Heart right ventricle (tissue), 16 donors: Measurements from ENCODE around the gene PCDHGA10. TPM values are rescaled to one million over a fixed set of nuclear protein-coding genes. Genes with fewer than 3 reads are reported as not detected.
"Not testable (repeated sequence)": the region's sequence is repeated elsewhere in the genome, so short reads cannot be mapped to it uniquely, and the experiment has no call there.

Experiments used
- ATAC-seq, 8 donors: fragments of 200-7000 bp; cut with Tn5 transposase; one replicate each; pipeline ENCODE4 v1.9.1; 2020; ENCODE audit warnings: mild to moderate bottlenecking in 8 of 8, moderate library complexity in 8 of 8, moderate number of reproducible peaks in 1 of 8
- DNase-seq, 2 donors: peaks; one replicate each; pipeline ENCODE4 v3.0.0-alpha.2; 2020
- H3K27ac ChIP-seq, 10 donors: fragments of 200-600 bp; sonication (generic) in 2 of 10; one replicate each; pipeline versions ENCODE4 v1.5.0 to v1.8.0; 2020 to 2022; ENCODE audit warnings: mild to moderate bottlenecking in 3 of 10
- H3K27me3 ChIP-seq, 7 donors: fragments of 200-600 bp; one replicate each; pipeline ENCODE4 v1.8.0; 2021 to 2022; ENCODE audit warnings: mild to moderate bottlenecking in 2 of 7
- H3K36me3 ChIP-seq, 9 donors: fragments of 200-600 bp; sonication (generic) in 1 of 9; one replicate each; pipeline versions ENCODE4 v1.5.0 to v1.8.0; 2020 to 2022; ENCODE audit warnings: mild to moderate bottlenecking in 2 of 9
- H3K4me1 ChIP-seq, 9 donors: fragments of 200-600 bp; sonication (generic) in 1 of 9; one replicate each; pipeline versions ENCODE4 v1.5.0 to v1.8.0; 2020 to 2022; ENCODE audit warnings: mild to moderate bottlenecking in 4 of 9
- H3K4me3 ChIP-seq, 10 donors: fragments of 200-600 bp; sonication (generic) in 2 of 10; one replicate each; pipeline versions ENCODE4 v1.5.0 to v1.8.0; 2020 to 2022; ENCODE audit warnings: mild to moderate bottlenecking in 7 of 10, moderate library complexity in 2 of 10
- H3K9me3 ChIP-seq, 11 donors: fragments of 200-600 bp in 10 of 11; sonication (generic) in 2 of 11; one replicate each; pipeline versions ENCODE4 v1.5.0 to v1.8.0; 2013 to 2022; ENCODE audit warnings: mild to moderate bottlenecking in 2 of 11, control low read depth in 1 of 11, moderate library complexity in 1 of 11
- WGBS, 2 donors: extraction: QIAGEN DNeasy Blood & Tissue Kit; methylation state at CpG; one replicate each; pipeline ENCODE4 v1.1.7; 2013; ENCODE audit warnings: inconsistent platforms in 1 of 2; 5-methylcytosine and 5-hydroxymethylcytosine counted together
- intact Hi-C, 10 donors: fragments of 100-400 bp; cut with DNase I; formaldehyde crosslinking; loops; one replicate each; pipeline versions ENCODE4 v1.11.1 to v1.14.2; 2022
- polyA plus RNA-seq, 2 donors: library from polyadenylated mRNA; stranded (reverse); fragments of 200-250 nt; gene quantifications; one replicate each; pipeline ENCODE4 v1.2.3, GENCODE V29; 2013
- total RNA-seq, 10 donors: library from RNA; stranded (reverse); fragmentation: NEBNext Ultra II Directional in 3 of 10; extraction: Animal tissue kit (Norgen Biotek cat#: 25700) in 3 of 10; gene quantifications; one replicate each; pipeline versions ENCODE4 v1.2.1 to v1.2.4, GENCODE V29; 2021 to 2023
- TF ChIP-seq, protein P1 (sequence below), 9 donors: fragments of 200-600 bp; sonication (generic) in 2 of 9; IDR thresholded peaks; one replicate each; pipeline versions ENCODE4 v1.5.0 to v1.8.0; 2021 to 2022; ENCODE audit warnings: antibody characterized with exemption in 9 of 9, mild to moderate bottlenecking in 5 of 9, moderate library complexity in 1 of 9
- donor health status: Arrhythmogenic right ventricular cardiomyopathy.
- donor health status: ischemic (EF 13 %, LVEDD 7.1; RV severe dilation, severe dysfunction).
- donor health status: healthy with polysubstance abuse.
- donor health status: DM: no; HTN: yes; CAD: no.
- donor health status: DM: no; HTN: no; CAD: no.
- donor health status: ischemic (EF 25% LVEDD 6.9; RV normal size, moderate dysfunction).
- donor health status: ischemic (EF 25% LVEDD 5.7; RV mildly dilated, moderate dysfunction).
- donor health status: healthy.
- donor health status: DM: yes; HTN: yes; CAD: no.
- donor health status: Ischemic cardiomyopathy.
- donor health status: ischemic (EF 35%, LVEDD 5.7; RV mildly dilated, moderate dysfunction).
- donor health status: nonischemic (EF 11% LVEDD 7.7; RV severe dilation, severe dysfunction).
- donor health status: DM: yes; HTN: yes; CAD: no.
- donor health status: PGD.
- donor health status: ischemic (EF 29% LVEDD 5.4; RV normal size, mild dysfunction).
- donor health status: nonischemic (EF 23%, LVEDD 6.1; RV moderate dilation, normal function).

PCDHGA10 gene
- total and polyA plus RNA-seq, 12 donors: 0.52 to 7.8 (median 6.3) TPM

DNA sequence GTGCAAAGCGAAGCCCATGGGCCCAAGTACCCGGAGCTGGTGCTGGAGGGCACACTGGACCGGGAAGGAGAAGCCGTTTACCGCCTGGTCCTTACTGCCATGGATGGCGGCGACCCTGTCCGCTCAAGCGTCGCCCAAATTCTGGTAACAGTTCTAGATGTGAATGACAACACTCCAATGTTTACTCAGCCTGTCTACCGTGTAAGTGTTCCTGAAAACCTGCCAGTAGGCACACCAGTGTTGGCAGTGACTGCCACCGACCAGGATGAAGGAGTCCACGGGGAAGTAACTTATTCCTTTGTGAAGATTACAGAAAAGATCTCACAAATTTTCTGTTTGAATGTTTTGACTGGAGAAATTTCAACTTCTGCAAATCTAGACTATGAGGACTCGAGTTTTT is 38.2 kb upstream of the PCDHGA10 start:
- ATAC-seq (peak in 6 of 8 donors; percentile 18 to 70 (median 36)), DNase-seq (no peak)
- TF ChIP-seq, protein P1, sequence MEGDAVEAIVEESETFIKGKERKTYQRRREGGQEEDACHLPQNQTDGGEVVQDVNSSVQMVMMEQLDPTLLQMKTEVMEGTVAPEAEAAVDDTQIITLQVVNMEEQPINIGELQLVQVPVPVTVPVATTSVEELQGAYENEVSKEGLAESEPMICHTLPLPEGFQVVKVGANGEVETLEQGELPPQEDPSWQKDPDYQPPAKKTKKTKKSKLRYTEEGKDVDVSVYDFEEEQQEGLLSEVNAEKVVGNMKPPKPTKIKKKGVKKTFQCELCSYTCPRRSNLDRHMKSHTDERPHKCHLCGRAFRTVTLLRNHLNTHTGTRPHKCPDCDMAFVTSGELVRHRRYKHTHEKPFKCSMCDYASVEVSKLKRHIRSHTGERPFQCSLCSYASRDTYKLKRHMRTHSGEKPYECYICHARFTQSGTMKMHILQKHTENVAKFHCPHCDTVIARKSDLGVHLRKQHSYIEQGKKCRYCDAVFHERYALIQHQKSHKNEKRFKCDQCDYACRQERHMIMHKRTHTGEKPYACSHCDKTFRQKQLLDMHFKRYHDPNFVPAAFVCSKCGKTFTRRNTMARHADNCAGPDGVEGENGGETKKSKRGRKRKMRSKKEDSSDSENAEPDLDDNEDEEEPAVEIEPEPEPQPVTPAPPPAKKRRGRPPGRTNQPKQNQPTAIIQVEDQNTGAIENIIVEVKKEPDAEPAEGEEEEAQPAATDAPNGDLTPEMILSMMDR (IDR thresholded peaks at IDR 0.05): no peak
- Histone ChIP-seq H3K27me3 (peaks cover 0 to 50% (median 0%) of the 10 kb centered on the region in 7 donors), H3K9me3 (peaks cover 0 to 99% (median 58%) of the 10 kb centered on the region in 11 donors), H3K4me3 (peak overlapping the region in 1 of 10 donors; percentile 25), H3K4me1 (peaks cover 0 to 37% (median 0%) of the 10 kb centered on the region in 9 donors), H3K27ac (no peak overlapping the region), H3K36me3 (peaks cover 0 to 43% (median 0%) of the 10 kb centered on the region in 9 donors)
- WGBS, 2 donors: 50 to 52% methylated on average over 14 of the region's 14 CpGs
- intact Hi-C loops: no loop called here

DNA sequence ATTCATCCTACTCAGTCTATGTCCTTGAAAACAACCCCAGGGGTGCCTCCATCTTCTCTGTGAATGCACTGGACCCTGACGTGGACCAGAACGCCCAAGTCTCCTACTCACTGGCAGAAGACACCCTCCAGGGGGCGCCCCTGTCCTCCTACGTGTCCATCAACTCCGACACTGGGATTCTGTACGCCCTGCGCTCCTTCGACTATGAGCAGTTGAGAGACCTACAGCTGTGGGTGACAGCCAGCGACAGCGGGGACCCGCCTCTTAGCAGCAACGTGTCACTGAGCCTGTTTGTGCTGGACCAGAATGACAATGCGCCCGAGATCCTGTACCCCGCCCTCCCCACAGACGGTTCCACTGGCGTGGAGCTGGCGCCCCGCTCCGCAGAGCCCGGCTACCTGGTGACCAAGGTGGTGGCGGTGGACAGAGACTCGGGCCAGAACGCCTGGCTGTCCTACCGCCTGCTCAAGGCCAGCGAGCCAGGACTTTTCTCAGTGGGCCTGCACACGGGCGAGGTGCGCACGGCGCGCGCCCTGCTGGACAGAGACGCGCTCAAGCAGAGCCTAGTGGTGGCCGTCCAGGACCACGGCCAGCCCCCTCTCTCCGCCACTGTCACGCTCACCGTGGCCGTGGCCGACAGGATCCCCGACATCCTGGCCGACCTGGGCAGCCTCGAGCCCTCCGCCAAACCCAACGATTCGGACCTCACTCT is 37.2 kb upstream of the PCDHGA10 start:
- H3K27ac ChIP-seq, DNase-seq, ATAC-seq, H3K4me3 ChIP-seq, intact Hi-C loops: not testable (repeated sequence)
- Histone ChIP-seq H3K9me3 (peaks cover 0 to 99% (median 60%) of the 10 kb centered on the region in 11 donors), H3K27me3 (peaks cover 0 to 40% (median 0%) of the 10 kb centered on the region in 7 donors), H3K36me3 (peaks cover 0 to 35% (median 0%) of the 10 kb centered on the region in 9 donors), H3K4me1 (peaks cover 0 to 28% (median 0%) of the 10 kb centered on the region in 9 donors)
- WGBS, 2 donors: 59 to 61% methylated on average over 37 to 41 of the region's 48 CpGs

DNA sequence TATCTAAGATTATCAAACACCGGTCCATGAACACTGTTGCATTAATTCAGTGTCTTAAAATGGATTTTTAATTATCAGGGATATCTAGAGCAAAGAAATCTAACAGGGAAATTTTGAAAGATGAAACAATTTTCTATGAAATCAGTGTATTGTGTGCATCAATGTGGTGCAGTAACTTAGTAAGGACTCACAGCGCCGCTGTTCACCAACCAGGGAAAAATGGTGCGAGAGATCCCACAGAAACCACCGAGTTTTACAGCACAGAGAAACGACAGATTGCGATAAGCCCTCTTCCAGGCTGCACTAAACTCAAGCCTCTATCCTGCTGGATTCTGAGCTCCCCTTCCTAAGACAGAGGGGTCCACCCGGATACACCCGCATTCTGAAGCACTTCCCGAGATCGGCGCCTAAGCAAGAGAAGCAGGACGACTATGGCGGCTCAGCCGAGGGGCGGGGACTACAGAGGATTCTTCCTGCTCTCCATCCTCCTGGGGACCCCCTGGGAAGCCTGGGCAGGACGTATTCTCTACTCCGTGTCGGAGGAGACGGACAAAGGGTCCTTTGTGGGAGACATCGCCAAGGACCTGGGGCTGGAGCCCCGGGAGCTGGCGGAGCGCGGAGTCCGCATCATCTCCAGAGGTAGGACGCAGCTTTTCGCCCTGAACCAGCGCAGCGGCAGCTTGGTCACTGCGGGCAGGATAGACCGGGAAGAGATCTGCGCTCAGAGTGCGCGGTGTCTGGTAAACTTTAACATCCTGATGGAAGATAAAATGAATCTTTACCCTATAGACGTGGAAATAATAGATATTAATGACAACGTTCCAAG is 30.1 kb upstream of the PCDHGA10 start, which contains the start of gene PCDHGA7:
TSS of gene PCDHGA7 (plus strand) at position 274 of the 826 bp plus-strand sequence. CDS start at position 432, 158 bp downstream.
- Histone ChIP-seq H3K36me3 (peaks cover 0 to 36% (median 0%) of the 10 kb centered on the region in 9 donors), H3K9me3 (peaks cover 0 to 100% (median 47%) of the 10 kb centered on the region in 11 donors), H3K4me1 (peaks cover 0 to 6% (median 0%) of the 10 kb centered on the region in 9 donors), H3K27ac (no peak within 1 kb of the TSS), H3K27me3 (peaks cover 0 to 39% (median 0%) of the 10 kb centered on the region in 7 donors), H3K4me3 (peak within 1 kb of the TSS in 7 of 10 donors; percentile 17 to 41 (median 34))
- intact Hi-C loops: no loop called here
- DNase-seq (no peak), ATAC-seq (peak in 4 of 8 donors; percentile 15 to 50 (median 38))
- TF ChIP-seq, protein P1 (IDR thresholded peaks at IDR 0.05): peak in 5 of 9 donors; percentile 11 to 30 (median 21)
- 21 to 24% methylated on average over 37 of the region's 37 CpGs for WGBS, 2 donors

DNA sequence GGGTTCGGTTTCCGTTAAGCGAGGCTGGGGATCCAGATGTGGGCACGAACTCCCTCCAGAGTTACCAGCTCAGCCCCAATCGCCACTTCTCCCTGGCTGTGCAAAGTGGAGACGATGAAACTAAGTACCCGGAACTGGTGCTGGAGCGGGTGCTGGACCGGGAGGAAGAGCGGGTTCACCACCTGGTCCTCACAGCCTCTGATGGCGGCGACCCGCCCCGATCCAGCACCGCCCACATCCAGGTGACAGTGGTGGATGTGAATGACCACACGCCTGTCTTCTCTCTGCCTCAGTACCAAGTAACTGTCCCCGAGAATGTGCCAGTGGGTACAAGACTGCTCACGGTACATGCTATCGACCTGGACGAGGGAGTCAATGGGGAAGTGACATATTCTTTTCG is 29.4 kb upstream of the PCDHGA10 start:
- Histone ChIP-seq H3K27me3 (peaks cover 0 to 41% (median 0%) of the 10 kb centered on the region in 7 donors), H3K4me3 (peak overlapping the region in 3 of 10 donors; percentile 34 to 37 (median 34)), H3K4me1 (peaks cover 0 to 6% (median 0%) of the 10 kb centered on the region in 9 donors), H3K36me3 (peaks cover 0 to 30% (median 0%) of the 10 kb centered on the region in 9 donors), H3K9me3 (peaks cover 0 to 97% (median 43%) of the 10 kb centered on the region in 11 donors), H3K27ac (no peak overlapping the region)
- no peak for ATAC-seq
- 47 to 48% methylated on average over 21 of the region's 21 CpGs for WGBS, 2 donors
- TF ChIP-seq, protein P1 (IDR thresholded peaks at IDR 0.05): no peak
- DNase-seq: no peak
- intact Hi-C loops: no loop called here
